Measurements from ENCODE around the gene AP3S2.

Gene AP3S2

DNA sequence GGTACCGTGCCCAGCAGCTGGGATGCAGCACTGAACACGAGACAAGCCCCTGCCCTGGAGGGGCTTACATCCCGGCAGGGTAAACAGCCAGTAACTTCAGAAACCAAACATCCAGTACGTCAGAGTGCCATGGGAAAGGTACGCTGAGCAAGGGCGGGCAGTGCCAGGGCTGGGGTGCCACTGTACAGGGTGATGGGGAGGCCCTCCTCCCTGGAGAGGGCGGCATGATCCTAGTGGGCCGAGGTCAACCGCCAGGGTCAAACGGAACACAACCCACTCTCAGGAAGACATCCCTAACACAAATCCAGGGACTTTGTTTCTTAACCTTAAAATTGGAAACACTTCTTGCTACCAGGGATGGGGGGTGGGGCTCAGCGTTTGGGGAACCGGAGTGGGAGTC lies 63.2 kb downstream of the AP3S2 start:
- no peak for DNase-seq

DNA sequence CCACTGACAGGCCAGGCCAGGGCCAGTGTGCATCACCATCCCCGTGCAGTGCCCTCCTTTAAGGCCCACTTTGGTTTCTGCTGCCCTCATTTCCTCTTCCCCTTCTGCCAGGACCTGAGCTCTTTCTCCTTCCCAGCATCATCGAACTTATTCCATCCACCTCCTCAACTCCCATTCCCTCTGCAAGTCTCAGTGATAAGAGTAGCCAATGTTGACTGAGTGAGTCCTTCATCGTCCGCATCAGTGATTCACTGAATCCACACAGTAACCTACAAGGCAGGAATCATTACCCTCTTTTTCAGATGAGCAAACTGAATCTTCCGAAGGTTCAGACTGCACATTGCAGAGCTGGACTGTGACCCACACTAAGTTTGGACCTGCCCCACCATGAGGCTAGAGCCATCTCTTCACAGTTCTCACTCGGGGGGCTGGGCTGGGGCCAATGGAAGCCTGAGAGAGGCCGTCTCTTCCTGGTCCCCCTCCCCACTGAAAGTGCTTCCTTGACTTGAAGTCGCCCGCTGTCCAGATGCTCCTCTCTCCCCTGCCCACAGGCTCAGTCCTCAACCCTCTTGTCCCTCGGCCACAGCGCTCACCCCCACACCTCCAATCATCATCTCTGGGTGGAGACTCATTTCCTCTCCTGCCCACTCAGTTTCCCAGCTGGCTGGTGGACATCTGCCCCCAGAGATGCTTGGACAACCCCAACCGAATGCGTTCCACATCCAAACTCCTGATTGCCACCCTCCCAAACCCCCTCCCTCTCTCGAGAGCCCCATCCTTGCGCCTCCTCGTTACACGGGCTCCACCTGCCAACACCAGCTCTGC lies 64.0 kb downstream of the AP3S2 start:
- no peak for DNase-seq

DNA sequence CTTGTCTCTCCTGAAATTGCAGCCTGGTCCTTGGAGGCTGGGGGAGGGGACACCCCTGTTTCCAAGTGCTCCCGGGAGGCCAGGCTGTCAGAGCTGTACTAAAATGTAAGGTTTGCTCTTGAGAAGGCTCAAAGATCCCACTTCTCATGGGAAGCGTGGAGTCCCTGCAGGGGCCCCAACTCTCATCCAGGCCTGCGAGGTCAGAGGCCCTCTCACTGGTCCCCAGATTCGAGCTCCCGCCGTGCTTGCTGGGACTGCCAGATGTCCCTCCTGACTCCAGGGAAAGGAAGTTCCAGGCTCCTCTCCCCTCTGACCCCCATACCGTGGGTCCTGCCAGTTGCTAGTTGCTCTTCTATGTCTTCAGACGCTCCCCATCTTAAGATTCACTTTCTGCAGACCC lies 64.6 kb downstream of the AP3S2 start:
- no peak for DNase-seq

DNA sequence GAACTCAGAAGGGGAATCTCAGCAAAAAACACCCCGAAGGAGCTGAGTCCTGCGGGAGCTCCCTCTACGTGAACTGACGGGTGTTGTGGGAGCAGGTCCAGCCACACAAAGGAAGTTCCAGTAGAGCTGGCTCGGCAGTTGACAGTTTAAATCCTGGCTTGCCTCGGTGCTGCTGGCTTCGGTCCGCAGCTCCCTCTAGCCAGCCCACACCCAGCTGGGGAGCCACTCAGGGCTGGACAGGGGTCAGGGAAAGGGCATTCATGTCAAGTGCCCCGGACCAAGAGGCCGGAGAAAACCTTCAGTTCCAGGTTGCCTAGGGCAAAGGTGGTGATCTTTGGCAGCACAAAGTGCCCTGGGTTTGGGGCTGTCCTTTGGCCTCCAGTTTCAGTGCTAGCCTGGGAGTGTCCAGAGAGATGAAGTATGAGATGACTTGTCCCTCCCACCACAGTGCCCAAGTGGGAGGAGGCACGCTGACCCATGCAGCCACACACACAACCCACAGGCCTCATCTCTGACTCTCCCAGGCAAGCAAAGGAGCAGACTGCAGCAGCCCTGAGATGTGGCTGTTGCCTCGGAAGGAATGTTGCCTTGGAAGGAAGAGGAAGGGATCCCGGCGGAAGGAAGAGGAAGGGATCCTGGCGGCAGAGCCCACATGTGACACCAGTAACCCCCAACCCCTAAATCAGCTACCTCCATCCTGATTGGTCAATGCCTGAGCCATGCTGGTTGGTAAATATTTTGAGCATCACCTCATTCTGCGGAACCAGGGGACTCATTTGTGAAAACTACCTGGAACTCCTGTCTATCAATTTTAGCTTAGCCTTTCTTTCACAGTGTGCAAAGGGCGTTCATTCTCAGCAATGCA lies 65.3 kb downstream of the AP3S2 start:
- DNase-seq: peak; percentile 52

DNA sequence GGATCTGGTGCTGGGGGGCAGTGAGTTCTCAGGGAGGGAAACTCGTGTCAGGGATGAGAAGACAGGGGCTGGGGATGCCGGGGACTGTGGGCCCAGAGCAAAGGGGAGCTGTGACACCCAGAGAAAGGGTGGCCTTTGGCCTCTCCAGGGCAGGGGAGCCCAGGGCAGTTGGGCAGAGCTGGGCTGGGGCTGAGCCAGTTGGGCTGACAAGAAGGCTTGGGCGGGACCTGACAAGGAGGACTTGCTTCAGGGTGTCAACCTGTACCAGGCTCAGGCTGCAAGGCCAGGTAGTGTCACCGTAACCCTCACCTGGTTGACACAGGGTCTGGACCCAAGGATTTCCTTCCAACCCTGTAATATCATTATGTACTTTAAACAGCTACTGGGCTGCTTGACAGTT lies 66.0 kb downstream of the AP3S2 start:
- DNase-seq: no peak

DNA sequence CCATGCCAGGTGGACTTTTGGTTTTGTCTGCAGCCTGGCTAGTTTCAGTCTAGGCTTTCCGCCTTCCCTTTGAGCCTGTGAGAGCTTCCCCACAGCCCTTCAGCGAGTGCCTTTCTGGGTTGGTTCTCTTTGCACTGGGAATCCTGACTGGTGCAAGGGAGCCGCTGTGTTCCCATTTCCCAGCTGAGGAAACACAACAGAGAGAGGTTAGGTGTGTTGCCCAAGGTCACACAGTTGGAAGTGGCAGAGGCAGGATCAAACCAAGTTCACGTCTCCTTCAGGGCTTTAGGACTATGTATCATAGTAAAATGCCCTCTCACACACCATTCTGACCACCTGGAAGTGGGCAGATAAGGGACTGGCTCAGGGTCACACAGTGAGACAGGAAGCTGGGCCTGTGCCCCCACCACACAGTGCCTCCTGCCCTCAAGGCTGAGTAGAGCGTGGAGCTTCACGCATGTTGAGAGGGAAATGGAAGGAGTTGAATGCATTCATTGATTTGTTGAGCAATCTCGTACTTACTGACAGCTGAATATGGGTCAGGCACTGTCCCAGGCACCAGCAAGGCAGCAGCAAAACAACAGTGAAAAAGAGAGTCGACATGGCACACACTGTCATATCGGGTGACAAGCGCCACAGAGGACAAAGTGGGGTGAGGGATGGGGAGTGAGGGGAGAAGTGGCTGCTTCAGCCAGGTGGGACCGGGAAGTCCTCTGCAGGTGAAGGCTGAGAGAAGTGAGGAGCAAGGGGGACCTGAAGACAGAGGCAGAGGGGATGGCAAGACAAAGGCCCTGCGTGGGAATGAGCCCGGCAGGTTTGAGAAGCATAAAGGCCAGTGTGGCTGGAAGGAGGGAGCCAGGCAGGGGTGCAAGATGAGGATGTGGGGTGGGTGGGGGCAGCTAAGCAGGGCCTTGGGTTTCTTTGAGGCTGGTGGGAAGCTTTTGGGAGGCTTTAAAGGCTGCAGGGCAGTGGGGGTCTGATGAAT lies 66.8 kb downstream of the AP3S2 start:
- DNase-seq: no peak

DNA sequence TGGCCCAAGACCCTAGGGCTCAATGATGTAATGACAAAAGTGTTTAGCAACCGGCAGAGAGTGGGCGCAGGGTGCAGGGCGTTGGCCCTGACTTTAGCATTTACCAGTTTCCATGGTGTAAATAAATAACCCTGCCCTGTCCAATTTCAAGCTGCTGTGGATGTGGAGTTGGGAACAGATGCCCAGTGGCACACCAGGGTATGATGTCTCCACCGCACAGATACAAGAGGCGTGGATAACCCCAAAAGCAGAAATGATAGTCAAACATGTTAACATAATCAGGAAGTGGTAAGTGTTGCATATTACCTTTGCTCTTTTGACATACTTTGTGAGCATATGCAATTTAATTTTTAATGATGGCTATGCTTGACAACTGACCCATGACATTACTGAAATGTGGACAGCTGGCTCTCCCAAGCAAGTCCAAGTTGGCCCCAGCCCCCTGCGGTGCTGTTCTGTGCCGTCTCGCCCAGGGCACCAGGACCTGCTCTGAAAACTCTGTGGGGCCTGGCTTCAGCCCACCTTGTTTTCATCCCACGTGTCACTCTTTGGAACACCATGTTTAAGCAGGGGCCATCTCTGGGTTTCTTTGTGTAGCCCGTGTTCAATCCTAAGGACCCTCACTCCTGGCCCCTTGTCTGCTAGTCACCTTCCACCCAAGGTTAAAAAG lies 68.4 kb downstream of the AP3S2 start:
- no peak for DNase-seq

DNA sequence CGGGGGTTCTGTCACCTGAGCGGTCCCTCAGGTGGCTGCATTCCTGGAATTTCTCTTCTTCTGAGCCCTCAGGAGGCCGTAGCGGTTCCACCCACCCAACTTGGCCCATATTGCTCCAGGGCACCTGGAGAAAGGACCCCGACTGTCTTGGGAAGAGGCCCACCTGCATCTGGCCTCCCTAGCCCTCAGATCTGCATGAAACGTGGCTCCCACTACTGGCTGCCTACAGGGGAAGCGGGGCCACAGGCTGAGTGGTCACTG lies 69.3 kb downstream of the AP3S2 start:
- DNase-seq: no peak

DNA sequence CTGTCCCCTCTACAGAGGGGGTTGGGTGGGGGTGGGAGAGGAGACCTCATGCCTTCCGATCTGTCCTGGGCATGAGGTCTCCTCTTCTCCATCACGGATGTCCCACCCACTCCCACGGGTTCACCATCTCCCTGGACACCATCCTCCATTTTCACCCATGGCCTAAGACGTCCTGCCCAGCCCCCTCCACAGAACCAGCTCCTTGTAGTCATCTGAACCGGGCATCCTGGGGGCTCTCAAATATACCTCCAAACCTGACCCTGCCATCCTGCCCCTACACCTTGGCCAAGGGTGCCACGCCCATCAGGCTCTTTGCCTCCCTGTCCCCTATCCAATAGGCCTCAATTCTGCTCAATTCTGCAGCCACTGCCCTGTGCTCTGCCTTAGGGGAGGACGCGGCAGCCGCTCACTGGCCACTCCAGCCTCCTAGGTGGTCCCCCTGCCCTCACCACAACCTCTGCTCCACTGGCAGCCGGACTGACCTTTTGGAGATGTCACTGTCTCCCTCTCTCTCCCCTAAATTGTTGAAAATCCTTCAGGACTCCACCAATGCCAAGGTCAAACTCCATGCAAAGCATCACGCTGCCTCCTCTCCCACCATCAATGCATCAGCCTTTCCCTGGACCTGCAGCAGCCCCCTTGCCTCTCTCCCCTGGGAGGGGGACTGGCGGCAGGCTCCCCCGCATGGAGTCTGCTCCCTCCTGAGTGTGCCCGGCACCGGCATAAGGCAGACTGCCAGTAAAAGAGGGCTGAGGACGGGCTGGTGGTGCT lies 69.8 kb downstream of the AP3S2 start:
- no peak for DNase-seq

DNA sequence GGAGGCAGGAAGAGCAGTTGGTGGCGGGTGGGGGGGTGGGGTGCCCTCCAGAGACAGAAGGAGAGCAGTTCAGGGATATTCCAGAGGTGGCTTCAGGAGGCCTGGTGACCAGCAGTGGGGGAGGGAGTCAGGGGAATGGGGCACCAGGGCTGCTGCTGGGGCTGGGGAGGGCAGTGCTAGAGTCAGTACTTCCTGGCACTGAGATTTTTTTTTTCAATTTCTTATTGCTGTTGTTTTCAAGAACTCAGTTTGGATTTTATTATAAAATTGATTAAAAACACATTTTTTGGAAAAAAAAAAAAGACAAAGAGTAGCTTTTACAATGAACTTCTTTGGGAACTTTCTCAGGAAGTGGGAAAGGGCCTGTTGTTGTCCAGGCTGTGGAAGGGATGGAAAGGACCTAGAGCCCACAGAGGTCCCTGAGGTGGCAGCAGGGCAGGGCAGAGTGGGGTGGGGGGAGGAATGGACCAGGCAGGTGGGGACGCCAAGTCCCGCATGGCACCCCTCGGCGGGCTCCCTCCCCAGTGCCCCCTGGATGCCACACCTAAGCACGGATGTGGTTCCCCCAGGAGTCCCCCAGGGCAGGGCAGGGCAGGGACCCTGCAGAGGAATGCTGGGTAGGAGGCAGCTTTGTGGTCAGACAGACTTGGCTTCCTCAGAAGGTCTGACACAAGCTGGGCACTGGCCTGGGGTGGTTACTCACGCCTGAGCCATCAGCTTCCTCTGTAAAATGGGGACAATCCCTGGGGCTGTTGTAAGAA lies 70.7 kb downstream of the AP3S2 start:
- DNase-seq: peak; percentile 33

DNA sequence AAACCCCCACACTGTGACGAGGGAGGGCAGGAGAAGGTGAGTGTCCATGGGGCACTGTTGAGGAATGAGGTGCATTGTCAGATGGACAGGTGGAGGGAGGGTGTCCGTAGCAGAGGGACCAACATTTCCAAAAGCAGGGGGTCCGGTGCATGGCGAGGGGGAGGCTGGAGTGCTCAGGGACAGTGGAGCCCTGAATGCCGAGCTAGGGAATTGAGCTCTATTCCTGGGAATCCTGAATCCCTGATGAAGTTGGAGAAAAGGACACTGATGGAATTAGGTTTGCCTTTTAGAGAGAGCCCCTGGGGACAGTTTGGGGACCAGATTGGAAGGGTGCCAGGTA lies 71.2 kb downstream of the AP3S2 start:
- DNase-seq: no peak

DNA sequence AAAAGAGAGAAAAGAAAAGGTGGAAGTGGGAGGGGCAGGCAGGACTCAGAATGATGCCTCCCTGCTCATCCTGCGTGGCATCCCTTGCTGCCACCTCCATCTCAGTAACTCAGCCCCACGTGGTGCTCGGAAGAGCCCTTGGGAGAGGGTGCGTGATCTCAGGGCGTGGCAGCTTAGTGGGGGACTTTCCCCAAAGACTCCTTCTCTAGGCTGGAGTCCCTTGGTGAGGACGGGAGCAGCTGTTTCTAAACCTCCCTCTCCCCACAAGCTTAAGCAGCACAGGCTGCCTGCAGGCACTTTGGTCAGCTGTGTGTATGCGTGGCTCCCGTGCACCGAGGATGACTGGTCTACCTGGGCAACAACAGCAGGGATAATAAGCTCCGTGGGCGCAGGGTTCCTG lies 71.8 kb downstream of the AP3S2 start:
- no peak for DNase-seq

DNA sequence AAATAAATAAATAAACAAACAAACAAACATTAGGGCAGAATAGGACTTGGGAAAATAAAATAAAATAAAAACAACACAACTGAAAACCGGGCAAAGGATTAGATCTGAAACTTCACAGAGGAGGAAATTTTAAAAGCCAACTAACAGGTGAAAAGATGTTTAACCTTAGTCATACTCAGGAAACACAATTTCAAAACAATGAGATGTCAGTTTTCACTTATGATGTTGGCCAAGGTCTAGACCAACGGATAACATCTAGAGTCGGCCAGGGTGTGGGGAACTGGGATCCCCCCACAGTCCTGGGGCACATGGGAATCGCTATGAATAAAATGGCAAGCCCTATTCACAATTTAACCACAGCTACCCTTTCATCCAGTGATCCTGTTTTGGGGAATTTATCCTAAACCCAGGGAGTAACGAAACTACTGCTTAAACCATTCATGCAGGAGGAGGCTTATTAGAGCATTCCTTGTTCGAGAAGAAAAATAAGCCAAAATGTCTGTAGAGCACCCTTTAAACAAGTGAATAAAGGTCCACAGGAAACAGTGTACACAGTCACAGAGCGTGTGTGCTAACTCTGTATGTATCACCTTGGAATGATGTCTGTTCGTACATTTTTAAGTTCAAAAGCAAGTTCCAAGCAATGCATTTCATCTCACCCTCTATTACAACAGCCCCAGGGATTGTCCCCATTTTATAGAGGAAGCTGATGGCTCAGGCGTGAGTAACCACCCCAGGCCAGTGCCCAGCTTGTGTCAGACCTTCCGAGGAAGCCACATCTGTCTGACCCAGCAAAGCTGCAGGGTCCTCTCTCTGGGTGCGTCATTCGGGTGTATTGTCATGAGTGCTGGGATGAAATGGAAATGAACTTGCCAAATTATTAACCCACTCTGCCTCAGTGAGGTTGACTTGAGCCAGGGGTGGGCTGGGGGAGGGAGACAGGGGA lies 72.9 kb downstream of the AP3S2 start:
- DNase-seq: peak; percentile 57

DNA sequence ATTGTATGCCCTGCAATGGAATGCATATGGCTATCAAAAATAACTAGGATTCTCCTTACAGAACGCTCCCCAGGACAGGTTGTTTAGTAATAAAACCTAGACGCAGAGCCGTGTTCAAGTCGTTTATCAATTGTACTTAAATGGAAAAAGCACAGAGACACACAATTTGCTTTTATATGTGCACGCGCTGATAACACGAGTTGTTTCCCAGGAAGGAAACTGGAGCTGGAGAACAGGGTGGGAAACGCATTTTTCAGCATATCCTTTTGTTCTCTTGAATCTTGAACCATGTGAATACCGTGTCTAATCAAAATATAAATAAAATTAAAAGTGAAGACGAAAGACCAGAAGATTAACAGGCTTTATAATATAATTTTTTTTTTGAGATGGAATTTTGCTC lies 75.5 kb downstream of the AP3S2 start:
- DNase-seq: no peak

DNA sequence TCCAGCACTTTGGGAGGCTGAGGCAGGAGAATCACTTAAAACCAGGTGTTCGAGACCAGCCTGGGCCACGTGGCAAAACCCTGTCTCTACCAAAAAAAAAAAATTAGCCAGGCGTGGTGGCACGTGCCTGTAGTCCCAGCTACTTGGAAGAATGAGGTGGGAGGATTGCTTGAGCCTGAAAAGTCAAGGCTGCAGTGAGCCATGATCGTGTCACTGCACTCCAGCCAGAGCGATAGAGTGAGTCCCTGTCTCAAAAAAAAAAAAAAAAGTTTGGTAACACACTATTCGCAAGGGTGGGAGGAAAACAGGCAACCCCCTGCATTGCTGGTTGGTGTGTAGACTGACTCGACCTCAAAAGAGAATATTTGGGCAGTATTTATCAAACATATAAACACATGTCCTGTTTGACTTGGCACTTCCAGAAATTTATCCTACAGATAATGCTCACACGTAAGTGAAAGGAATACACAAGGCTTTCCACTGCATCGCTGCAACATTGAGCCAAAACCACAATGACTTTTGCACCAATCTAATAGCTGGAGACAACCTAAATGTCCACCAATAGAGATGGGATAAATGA lies 76.0 kb downstream of the AP3S2 start:
- no peak for DNase-seq

DNA sequence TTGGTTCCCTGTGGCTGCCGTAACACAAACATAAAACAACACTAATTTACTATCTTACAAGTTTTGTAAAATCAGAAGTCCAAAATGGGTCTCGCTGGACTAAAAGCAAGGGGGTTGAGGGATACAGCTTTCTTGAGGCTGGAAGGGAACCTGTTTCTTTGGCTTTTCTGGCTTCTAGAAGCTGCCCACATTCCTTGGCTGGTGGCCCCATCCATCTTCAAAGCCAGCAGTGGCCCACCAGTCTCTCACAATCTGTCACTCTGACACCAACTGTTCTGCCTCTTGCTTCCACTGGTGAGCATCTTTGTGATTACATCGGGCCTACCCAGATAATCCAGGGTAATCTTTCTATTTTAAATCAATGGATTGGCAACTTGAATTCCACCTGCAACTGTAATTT lies 78.0 kb downstream of the AP3S2 start:
- no peak for DNase-seq

DNA sequence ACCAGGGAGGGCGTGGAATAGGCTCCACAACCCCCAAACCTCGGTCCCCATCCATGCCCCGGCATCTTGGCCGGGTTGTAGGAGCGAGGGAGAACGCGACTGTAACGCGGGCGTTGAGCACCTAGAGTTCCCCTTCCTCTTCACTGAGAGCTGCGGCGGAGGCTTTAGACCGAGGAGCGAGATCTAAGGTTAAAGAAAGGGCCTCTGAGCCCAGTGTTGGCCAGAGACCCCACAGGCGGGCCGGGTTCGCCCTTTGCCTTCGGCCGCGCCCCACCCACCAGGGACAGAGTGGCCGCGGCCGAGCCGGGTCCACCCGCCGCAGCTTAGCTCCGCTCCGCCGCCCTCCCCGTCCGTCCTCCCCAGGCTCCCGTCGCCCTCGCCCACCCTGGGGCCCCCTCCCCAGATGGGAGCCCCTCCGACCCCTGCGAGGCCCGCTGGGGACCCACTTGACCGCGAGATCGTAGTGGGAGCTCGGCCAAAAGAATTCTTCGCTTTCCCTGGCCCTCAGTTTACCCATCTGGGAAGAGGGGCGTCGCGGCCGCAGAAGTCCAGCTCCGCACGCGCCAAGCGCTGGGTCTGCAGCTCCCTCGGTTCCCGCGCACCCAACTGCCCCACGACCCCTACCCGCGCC lies 79.6 kb downstream of the AP3S2 start:
- no peak for DNase-seq

DNA sequence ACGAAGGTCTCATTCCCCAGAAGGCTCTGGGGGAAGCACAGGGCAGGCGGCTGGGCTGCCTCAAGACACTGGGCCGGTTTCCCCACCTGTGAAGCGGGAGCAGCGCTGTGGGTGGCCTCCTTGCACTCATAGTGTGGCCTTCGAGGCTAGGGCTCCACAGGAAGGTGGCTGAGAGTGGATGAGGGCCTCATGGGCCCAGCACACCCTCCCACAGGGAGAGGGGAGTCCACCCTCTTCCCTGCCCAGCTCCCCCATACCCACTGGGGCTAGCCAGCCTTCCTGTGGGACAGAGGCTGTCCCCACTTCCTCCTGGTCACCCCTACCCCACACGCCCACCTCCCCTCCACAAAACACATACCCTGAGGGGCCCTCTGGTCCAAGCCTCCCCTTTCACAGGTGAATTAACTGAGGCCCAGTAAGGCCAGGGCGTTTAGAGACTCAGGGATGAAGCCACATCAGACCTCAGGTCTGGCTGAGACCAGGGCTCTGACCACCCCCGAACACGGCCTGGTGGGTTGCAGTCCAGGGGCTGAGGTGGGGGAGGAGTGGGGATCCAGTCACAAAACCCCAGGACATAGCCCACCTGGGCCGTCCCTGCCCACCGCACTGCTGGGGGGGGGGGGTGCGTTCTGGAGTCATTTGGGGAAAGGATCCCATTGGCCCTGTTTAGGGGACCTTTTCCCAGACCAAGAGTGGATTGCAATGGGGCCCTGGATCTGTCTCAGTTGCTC lies 80.2 kb downstream of the AP3S2 start:
- DNase-seq: no peak

Data from fibroblast of skin of right biceps (primary cell).